ES-I3 (cell line): ENCODE measurements around the gene ERP44.

Experiments
- H3K36me3 ChIP-seq: 2 replicates; pipeline ENCODE4 v1.6.1; 2013; ENCODE audit warnings: mild to moderate bottlenecking, low read length, control low read depth, moderate library complexity; ENCODE audit not compliant: insufficient read depth
- H3K4me1 ChIP-seq: 2 replicates; pipeline ENCODE4 v1.6.1; 2013; ENCODE audit warnings: mild to moderate bottlenecking, control low read depth, low read length; ENCODE audit not compliant: insufficient read depth
- H3K9ac ChIP-seq: 2 replicates; pipeline ENCODE4 v1.6.1; 2013; ENCODE audit warnings: low read depth, mild to moderate bottlenecking, low read length, moderate library complexity
- H3K9me3 ChIP-seq: 2 replicates; pipeline ENCODE4 v1.6.1; 2013; ENCODE audit warnings: mild to moderate bottlenecking, low read length, moderate library complexity; ENCODE audit not compliant: control insufficient read depth, insufficient read depth

The ERP44 gene

GRCh38 chr9:99954819-99955218, 144.0 kb downstream of the ERP44 start:
- Histone ChIP-seq H3K4me1 (no peaks in the 10 kb centered on the region), H3K9ac (no peak overlapping the region), H3K9me3 (no peaks in the 10 kb centered on the region), H3K36me3 (no peaks in the 10 kb centered on the region)

GRCh38 chr9:99953861-99954507, 144.8 kb downstream of the ERP44 start:
- no peak overlapping the region for H3K9ac ChIP-seq
- H3K36me3 ChIP-seq, result no peaks in the 10 kb centered on the region
- H3K9me3 ChIP-seq, result no peaks in the 10 kb centered on the region
- H3K4me1 ChIP-seq, result no peaks in the 10 kb centered on the region

GRCh38 chr9:99948896-99949295, 149.9 kb downstream of the ERP44 start:
- H3K9ac ChIP-seq, result no peak overlapping the region
- H3K36me3 ChIP-seq, result no peaks in the 10 kb centered on the region

GRCh38 chr9:99948482-99948881, 150.3 kb downstream of the ERP44 start:
- Histone ChIP-seq H3K4me1 (no peaks in the 10 kb centered on the region), H3K36me3 (no peaks in the 10 kb centered on the region), H3K9me3 (no peaks in the 10 kb centered on the region), H3K9ac (no peak overlapping the region)

More at GRCh38 chr9:99948896-99949295, 149.9 kb downstream of the ERP44 start:
- no peaks in the 10 kb centered on the region for H3K4me1 ChIP-seq
- no peaks in the 10 kb centered on the region for H3K9me3 ChIP-seq

GRCh38 chr9:99947395-99947794, 151.4 kb downstream of the ERP44 start:
- Histone ChIP-seq H3K4me1 (no peaks in the 10 kb centered on the region), H3K9ac (no peak overlapping the region), H3K9me3 (no peaks in the 10 kb centered on the region), H3K36me3 (no peaks in the 10 kb centered on the region)

- no peak overlapping the region for H3K9ac ChIP-seq
- no peaks in the 10 kb centered on the region for H3K4me1 ChIP-seq
- no peaks in the 10 kb centered on the region for H3K9me3 ChIP-seq
- no peaks in the 10 kb centered on the region for H3K36me3 ChIP-seq
Observed at GRCh38 chr9:99936947-99937587, 161.7 kb downstream of the ERP44 start.

GRCh38 chr9:99931155-99931840, 167.5 kb downstream of the ERP44 start:
- no peaks in the 10 kb centered on the region for H3K36me3 ChIP-seq
- H3K9ac ChIP-seq, result no peak overlapping the region
- no peaks in the 10 kb centered on the region for H3K4me1 ChIP-seq
- no peaks in the 10 kb centered on the region for H3K9me3 ChIP-seq

- Histone ChIP-seq H3K9me3 (no peaks in the 10 kb centered on the region), H3K4me1 (no peaks in the 10 kb centered on the region), H3K9ac (no peak overlapping the region), H3K36me3 (no peaks in the 10 kb centered on the region)
Observed at GRCh38 chr9:99929652-99930051, 169.1 kb downstream of the ERP44 start.
